Measurements from ENCODE around the gene DHPS.
A peak's percentile ranks its signal among the peaks of the same experiment; 100 is the strongest.
"Not testable (repeated sequence)": the region's sequence is repeated elsewhere in the genome, so short reads cannot be mapped to it uniquely, and the experiment has no call there.

The DHPS gene

GRCh38 chr19:12681074-12681987 lies at the start of gene DHPS:
Gene DHPS, minus strand, starts transcription at chr19:12681880. Its CDS starts 114 bp downstream, at chr19:12681766.
- FAIRE-seq = peak; percentile 98

DNA sequence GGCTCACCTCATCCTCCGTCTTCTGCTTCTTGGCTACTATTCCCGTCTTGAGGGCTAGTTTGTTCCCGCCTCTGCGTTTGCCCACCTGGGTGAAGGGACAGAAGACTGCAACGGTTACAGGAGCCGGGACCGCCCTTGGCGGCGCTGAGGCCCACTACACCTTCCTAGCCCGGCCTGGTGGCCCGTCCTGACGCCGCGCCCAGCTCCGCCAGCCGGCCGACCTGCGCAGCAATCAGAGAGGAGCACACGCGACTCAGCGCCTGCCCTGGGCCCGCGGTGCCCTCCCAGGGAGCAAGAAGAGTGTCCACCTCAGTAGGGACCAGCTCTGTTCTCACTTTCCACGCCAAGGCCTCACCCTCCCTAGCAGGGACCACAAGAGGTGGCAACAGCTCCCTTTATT lies 49.7 kb upstream of the DHPS start:
- FAIRE-seq = no peak

- no peak for FAIRE-seq
Measured at GRCh38 chr19:12730064-12730463, 48.4 kb upstream of the DHPS start.

DNA sequence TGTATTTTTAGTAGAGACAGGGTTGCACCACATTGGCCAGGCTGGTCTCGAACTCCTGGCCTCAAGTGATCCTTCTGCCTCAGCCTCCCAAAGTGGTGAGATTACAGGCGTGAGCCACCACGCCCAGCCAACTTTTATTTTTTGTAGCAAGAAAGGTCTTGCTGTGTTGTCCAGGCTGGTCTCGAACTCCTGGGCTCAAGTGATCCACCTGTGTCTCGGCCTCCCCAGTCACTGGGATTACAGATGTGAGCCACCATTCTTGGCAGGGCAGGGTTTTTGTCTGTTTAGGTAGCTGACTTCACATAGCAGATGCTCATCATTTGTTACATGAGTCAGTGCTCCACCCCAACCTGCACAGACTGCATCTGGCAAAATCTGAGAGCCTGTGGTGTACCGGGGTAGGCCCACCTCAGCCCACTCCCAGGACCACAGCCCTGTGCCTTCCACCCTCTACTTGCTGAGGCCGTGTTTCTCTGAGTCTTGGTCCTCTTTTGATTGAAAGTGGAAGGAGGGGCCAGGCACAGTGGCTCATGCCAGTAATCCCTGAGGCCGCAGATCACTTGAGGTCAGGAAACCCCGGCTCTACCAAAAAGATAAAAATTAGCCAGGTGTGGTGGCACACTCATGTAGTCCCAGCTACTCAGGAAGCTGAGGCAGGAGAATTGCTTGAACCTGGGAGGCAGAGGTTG lies 46.2 kb upstream of the DHPS start:
- no peak for FAIRE-seq

GRCh38 chr19:12726988-12727316 lies 45.3 kb upstream of the DHPS start:
- FAIRE-seq = no peak

GRCh38 chr19:12725612-12726011 lies 43.9 kb upstream of the DHPS start:
- FAIRE-seq = not testable (repeated sequence)

DNA sequence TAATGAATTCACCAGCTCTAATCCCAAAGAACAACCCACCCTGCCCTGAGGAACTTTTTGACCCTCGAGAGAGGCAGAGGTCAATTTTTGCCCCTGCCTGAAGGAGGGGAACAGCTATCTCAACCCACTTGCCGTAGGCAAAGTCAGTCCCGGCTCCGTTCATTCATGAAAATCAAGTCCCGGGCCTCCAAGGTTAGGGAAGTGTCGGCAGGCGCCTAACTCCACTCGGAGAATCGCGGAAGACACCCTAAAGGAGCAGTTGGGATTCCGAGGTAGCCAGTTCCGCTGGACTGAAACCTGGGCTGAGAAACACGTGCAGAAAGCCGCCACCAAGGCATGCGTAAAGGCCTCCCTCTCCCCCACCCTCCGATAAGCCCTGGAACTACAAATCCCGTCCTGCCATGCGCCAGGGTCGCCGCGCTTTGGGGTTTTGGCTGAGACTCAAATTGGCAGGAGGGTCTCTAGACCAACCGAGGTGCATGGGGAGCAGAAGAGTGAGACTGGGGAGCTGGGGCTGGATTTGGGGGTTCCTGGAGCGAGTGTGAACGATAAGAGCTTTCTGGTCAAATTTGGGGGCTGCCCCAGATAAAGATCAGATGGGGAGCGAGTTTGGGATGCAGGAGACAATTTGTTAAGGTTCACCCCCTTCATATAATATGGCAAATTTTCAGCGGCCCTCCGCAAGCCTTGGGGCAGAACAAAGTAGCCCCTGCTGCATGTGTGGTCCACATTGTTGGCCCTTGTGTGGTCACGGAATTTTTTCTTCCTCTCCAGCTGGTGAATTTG lies 42.2 kb upstream of the DHPS start, which contains the start of gene TNPO2:
TNPO2 (minus strand) TSS at position 292 of the 786 bp plus-strand sequence. CDS start 2,955 bp downstream, outside the sequence.
- FAIRE-seq = no peak

GRCh38 chr19:12723381-12723640 lies 41.6 kb upstream of the DHPS start:
- no peak for FAIRE-seq

GRCh38 chr19:12722566-12723380 lies 41.1 kb upstream of the DHPS start:
- peak; percentile 97 for FAIRE-seq

DNA sequence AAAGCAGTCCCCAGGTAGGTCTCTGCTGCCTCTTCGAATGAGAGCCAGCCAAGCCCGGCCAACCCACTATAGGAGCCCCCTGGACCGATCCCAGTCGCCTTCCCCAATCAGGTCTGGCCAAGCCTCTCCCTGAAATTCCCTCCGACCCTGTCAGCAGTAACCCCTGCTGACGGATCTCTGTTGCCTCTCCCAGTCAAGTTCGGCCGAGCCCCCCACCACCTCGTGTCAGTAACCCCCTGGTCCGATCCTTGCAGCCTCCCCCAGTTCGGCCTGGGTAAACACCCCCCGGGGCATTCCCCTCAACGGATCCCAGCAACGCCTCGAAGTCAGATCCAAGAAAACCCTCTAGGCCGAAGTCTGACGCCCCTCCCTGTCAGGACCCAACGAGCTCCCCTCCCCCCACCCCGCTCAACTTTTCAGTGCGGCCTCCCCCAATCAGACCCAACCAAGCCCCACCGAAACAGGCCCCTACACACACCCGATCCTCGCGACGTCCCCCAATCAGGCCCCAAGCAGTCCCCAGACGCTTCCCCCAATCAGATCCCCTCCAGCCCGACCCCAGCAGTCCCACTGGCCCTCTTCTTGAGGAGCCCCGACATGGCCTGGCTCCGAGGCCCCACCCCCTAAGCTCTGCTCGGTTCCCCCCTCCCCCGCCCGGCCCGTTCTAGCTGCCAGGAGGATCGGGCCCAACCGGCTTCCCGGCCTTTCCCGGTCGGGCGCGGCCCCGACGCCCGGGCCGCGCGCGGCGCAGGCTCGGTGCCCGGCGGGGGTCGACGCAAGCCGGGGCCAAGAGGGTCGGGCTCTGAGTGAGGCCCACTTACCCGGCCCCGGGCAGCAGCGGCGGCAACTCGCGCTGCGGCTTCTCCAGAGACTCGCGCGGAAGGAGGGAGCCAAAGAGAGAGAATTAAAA lies 40.2 kb upstream of the DHPS start:
- FAIRE-seq = no peak

DNA sequence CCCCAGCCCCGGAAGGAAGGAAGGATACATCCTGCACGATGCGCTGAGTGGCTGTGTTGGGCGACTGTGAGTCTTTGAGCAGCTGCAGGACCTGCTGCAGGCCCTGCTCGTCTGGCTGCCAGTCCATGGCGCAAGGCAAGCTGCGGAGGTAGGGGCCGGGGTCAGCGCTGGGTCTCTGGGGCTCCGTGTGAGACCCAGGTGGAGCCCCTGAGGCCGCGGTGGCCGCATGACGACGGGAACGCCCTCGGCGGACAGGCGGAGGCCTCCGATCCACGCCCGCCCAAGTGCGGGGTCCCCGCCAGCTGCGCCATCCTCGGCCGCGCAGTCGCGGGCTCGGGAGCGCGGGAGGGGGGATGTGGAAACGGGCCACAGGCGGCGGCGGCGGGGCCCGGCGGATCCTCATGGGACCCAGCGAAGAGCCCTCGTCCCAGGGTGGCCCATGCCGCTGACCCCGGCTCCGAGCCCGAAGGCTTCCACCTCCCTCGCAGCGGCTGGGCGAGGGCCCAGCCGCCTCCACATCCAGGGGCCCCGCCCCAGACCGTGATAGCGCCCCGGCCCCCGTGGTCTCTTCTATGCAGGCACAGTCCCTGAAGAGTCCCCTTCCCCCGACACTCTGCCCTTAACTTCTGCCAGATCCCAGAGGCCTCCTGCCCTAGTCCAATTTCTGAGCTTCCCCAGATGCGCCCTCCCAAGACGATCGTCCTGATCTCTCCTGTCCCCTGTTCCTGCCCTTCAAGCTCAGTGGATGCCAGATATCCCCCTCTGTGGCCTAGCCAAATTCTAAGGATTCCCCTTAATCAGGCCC lies 39.4 kb upstream of the DHPS start:
- no peak for FAIRE-seq

GRCh38 chr19:12720296-12720695 lies 38.6 kb upstream of the DHPS start:
- FAIRE-seq = no peak

- FAIRE-seq = no peak
Measured at GRCh38 chr19:12715929-12716328, 34.2 kb upstream of the DHPS start.

DNA sequence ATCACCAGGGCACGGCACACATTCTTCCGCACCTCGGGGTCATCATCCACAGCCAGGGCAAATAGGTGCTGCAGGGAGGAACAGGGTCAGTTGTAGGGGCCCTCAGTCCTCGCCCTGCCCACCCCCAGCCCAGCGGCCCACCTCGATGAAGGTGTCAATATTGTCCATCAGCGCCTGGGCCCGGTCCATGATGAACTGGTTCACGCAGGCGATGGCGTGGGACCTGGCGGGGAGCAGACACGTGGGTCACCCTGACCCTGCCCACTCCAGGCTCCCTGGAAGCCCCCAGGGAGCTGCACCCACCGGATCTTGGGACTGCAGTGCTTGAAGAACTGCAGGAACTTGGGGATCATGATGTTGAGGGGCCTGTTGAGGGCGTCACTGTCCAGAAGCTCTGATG lies 33.4 kb upstream of the DHPS start:
- no peak for FAIRE-seq

- FAIRE-seq = not testable (repeated sequence)
Measured at GRCh38 chr19:12713304-12713703, 31.6 kb upstream of the DHPS start.

DNA sequence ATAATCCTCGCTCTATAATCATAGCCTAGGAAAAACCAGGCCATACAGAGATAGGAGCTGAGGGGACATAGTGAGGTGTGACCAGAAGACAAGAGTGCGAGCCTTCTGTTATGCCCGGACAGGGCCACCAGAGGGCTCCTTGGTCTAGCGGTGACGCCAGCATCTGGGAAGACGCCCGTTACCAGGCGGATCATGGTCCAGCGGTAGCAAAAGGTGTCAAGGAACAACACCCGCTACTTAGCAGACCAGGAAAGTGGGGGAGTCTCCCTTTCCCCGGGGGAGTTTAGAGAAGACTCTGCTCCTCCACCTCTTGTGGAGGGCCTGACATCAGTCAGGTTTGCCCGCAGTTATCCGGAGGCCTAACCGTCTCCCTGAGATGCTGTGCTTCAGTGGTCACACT lies 30.4 kb upstream of the DHPS start:
- not testable (repeated sequence) for FAIRE-seq

DNA sequence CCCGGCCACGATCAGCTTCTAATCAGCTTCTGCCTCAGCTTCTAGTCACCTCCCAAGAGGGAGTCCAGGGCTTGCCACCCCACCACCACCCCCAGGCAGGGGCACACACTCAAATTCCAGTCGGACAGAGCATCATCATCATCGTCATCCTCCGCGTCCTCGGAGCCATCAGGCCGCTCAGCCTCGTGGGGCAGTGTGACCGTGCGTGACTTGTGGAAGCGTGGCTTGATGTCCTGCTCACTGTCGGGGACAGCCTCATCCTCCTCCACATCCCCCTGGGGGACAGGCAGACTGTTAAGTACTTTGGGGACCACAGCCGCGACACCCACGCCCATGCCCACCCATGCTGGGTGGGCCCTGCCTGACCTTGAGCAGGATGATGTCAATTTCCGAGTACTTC lies 29.5 kb upstream of the DHPS start:
- FAIRE-seq = no peak

DNA sequence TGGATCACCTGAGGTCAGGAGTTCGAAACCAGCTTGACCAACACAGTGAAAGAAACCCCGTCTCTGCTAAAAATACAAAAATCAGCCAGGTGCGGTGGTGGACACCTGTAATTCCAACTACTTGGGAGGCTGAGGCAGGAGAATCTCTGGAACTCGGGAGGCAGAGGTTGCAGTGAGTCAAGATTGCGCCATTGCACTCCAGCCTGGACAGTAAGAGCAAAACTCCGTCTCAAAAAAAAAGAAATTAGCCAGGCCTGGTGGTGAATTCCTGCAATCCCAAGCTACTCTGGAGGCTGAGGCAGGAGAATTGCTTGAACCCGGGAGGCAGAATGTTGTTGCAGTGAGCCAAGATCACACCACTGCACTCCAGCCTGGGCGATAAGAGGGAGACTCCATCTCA lies 27.0 kb upstream of the DHPS start:
- no peak for FAIRE-seq

DNA sequence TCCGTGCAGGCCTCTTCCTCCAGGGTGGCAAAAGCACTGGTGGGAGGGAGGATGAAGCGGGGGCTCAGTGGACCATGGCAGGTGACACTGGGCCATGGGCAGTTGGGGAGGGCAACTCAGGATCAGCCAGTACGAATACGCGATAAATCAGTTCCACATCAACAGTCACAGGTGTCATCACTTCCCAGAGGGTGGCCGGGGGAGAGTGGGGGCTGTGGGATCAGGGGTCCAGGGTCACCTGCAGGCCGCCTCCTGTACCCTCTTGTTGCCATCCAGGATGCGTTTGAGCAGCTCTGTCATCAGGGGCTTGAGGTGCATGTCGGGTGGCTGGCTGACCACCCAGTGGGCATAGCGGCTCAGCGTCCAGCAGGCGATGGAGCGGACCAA lies 24.6 kb upstream of the DHPS start:
- FAIRE-seq = no peak

DNA sequence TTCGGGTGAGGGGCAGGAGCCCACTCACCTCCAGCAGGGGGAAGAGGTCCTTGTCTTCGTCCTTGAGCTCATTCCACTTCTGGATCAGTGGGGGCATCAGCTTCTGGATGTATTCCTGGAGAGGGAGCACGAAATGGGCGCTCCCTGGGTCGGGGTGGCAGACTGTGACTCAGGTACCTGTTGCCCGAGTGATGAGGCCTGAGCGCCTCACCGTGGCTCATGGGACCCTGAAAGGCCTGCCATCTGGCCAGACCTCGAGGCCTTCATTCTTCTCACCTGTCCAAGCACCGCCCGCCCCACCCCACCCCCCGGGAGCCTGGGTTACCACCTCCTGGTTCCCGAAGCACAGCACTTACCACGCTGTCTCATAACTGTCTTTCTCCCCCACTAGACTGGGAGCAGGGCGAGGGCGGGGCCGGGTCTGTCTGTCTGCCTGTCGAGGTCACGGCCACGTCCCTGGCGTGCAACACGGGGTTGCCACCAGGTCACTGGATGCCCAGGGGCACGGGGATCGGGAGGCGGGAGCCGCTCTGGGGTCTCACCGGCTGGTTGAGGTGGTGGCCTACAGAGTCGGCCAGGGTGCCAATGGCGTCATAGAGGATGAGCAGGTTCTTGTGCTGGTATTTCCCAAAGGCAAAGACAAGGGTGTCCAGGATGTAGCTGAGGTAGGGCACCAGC lies 24.1 kb upstream of the DHPS start:
- FAIRE-seq = no peak
